ENCODE results near the gene KCNH1. TPM values are rescaled to one million over a fixed set of nuclear protein-coding genes. Genes with fewer than 3 reads are reported as not detected.

The KCNH1 gene
- total RNA-seq, 1 experiment from 2014 or later: not detected

GRCh38 chr1:210912752-210913151, 221.2 kb downstream of the KCNH1 start:
- intact Hi-C loops (cut with micrococcal nuclease): no loop called here
- DNase-seq (ENCODE audit: low read depth, low spot score) (no peak), ATAC-seq (no peak)
- H3K36me3 ChIP-seq (ENCODE audit: control insufficient read depth in 1 of 2, insufficient read depth in 2 of 2, low read length in 2 of 2): no peaks in the 10 kb centered on the region
- ChIA-PET POLR2A (no interaction called here), RAD21 (ENCODE audit: low non-redundant PET in 1 of 2, low total read pairs in 2 of 2, uncharacterized antibody in 2 of 2, unreplicated experiment in 2 of 2) (no interaction called here), CTCF (no interaction called here)
- no peak overlapping the region for H3K9ac ChIP-seq (ENCODE audit: low read length)
- no peaks in the 10 kb centered on the region for H3K79me2 ChIP-seq (ENCODE audit: insufficient read depth, low read length)
- TF ChIP-seq YY1 (IDR thresholded peaks at IDR 0.05; ENCODE audit: extremely low read depth, insufficient replicate concordance, low read depth, low read length) (no peak), POLR2A (IDR thresholded peaks at IDR 0.05; ENCODE audit: borderline replicate concordance, extremely low read depth, insufficient read depth, insufficient read length) (no peak), ZNF274 (IDR thresholded peaks at IDR 0.05; ENCODE audit: low read depth, low read length) (no peak), RAD21 (IDR thresholded peaks at IDR 0.05; ENCODE audit: low read depth) (no peak), EZH2 (IDR thresholded peaks at IDR 0.05) (no peak), SP1 (IDR thresholded peaks at IDR 0.05; ENCODE audit: low read depth) (no peak), POLR2AphosphoS5 (IDR thresholded peaks at IDR 0.05; ENCODE audit: low read depth, low read length) (no peak), FOSL1 (IDR thresholded peaks at IDR 0.05; ENCODE audit: low read depth) (no peak)
- TF ChIP-seq, protein P1, sequence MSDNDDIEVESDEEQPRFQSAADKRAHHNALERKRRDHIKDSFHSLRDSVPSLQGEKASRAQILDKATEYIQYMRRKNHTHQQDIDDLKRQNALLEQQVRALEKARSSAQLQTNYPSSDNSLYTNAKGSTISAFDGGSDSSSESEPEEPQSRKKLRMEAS (IDR thresholded peaks at IDR 0.05): no peak
- TF ChIP-seq, protein P2, sequence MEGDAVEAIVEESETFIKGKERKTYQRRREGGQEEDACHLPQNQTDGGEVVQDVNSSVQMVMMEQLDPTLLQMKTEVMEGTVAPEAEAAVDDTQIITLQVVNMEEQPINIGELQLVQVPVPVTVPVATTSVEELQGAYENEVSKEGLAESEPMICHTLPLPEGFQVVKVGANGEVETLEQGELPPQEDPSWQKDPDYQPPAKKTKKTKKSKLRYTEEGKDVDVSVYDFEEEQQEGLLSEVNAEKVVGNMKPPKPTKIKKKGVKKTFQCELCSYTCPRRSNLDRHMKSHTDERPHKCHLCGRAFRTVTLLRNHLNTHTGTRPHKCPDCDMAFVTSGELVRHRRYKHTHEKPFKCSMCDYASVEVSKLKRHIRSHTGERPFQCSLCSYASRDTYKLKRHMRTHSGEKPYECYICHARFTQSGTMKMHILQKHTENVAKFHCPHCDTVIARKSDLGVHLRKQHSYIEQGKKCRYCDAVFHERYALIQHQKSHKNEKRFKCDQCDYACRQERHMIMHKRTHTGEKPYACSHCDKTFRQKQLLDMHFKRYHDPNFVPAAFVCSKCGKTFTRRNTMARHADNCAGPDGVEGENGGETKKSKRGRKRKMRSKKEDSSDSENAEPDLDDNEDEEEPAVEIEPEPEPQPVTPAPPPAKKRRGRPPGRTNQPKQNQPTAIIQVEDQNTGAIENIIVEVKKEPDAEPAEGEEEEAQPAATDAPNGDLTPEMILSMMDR (IDR thresholded peaks at IDR 0.05 in 2 of 3, conservative IDR thresholded peaks at IDR 0.05 in 1 of 3; ENCODE audit: borderline replicate concordance in 1 of 3, insufficient read depth in 1 of 3, low read depth in 2 of 3, low read length in 2 of 3): no peak
- no peak overlapping the region for H3K4me3 ChIP-seq (replicated peaks in 1 of 2; ENCODE audit: low read depth in 1 of 2, low read length in 2 of 2)
- H3K9me3 ChIP-seq (ENCODE audit: control insufficient read depth in 1 of 2, insufficient read depth in 1 of 2, low read depth in 1 of 2, low read length in 2 of 2): no peaks in the 10 kb centered on the region
- H2AFZ ChIP-seq (ENCODE audit: low read depth, low read length, poor library complexity, severe bottlenecking): no peak overlapping the region
- no peak overlapping the region for H3K27ac ChIP-seq (ENCODE audit: low read depth, low read length)
- H4K20me1 ChIP-seq (ENCODE audit: insufficient read depth): no peaks in the 10 kb centered on the region
- no peak overlapping the region for H3K4me2 ChIP-seq (ENCODE audit: low read length)
- H3K27me3 ChIP-seq (ENCODE audit: insufficient read depth, low read length): peaks cover 36% of the 10 kb centered on the region
- no peaks in the 10 kb centered on the region for H3K4me1 ChIP-seq (ENCODE audit: control insufficient read depth in 1 of 2, insufficient read depth in 2 of 2, low read length in 2 of 2)
- H3K9me2 ChIP-seq (ENCODE audit: insufficient read depth): no peaks in the 10 kb centered on the region
- BruUV-seq (replicated peaks): no TSS peak

Measured in HCT116 (cell line).